DMS114 treated with DMSO at 0.1 percent for 48 hours (cell line): ENCODE data around the gene ORM1.

Source experiments
- DNase-seq: peaks from one replicate; lab custom pipeline; 2025; ENCODE audit not compliant: unreplicated experiment; lab: John Stamatoyannopoulos, UW

The ORM1 gene

DNA sequence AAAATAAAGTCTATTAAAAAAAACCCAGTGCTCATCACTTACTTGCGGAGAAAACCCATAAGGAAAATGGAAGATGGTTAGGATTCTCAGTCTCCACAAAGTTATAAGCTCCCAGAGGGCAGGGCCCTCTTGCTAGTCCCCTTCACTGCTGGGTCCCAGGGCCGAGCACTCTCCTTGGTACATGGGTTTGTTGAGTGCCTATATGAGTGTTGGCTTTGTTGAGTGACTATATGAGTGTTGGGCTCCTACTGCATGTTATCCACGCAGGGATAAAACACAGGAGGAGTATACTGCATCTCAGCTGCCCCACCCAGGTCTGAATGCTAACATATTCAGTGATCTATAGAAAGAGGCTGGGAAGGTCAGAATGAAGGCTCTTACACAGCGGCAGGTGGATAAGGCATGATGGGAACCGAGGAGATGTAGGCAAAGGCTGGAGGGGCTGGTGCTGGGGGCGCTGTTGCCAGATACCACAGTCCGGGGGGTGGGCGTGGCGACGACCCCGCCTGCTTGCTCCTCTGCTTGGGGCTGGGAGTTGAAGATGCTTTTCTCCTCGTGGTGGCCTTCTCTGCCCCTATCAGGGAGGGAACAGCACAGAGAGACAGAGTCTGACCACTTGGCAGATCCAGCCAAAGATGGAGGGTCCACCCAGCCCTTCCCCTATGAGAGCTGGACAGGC, 18.4 kb downstream of the ORM1 start:
- no peak for DNase-seq

DNA sequence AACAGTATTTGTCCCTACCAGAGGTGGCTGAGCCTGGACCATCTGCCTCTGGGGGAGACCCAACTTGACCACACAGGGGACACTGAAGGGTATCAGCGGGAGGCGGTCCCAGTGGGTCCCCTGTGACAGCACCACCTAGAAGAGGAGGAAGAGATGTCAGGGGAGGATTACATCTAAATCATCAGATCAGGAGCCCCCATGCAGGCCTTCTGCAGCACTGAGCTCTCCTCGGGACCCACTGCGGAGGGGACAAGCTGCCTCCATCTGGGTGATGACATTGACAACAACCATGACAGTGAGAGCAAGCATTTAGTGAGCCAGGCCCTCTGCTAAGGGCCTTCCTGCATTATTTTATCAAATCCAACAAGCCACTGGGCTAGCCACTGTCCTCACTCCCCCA, 19.1 kb downstream of the ORM1 start:
- no peak for DNase-seq

DNA sequence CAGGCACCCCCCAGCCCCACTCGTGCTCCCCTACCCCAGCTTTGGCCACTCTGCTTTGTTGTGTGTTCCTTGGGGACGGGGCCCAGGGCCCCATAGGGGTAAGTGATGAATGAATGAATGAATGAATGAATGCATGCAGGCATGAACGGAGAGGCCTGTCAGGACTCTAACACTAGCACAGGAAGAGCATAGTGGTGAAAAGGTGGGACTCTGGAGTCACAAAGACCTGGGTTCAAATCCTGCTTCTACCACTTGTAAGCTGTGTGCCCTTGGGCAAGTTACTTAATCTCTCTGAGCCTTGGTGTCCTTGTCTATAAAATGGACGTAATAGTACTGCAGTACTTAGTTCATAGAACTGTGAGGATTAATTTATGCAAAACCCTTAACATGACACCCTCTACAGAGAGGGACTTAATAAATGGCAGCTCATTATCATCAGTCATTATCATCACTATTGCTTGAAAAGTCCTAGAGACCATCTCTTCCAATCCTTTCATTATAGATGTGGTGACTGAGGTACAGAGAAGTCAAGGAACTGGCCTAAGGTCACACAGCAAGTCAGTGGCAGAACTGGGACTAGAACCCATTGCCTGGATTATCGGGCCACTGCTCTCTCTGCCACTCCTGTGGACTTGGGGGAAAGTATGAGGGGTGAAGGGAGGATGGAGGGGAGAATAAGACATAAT, 20.0 kb downstream of the ORM1 start:
- DNase-seq = no peak

DNA sequence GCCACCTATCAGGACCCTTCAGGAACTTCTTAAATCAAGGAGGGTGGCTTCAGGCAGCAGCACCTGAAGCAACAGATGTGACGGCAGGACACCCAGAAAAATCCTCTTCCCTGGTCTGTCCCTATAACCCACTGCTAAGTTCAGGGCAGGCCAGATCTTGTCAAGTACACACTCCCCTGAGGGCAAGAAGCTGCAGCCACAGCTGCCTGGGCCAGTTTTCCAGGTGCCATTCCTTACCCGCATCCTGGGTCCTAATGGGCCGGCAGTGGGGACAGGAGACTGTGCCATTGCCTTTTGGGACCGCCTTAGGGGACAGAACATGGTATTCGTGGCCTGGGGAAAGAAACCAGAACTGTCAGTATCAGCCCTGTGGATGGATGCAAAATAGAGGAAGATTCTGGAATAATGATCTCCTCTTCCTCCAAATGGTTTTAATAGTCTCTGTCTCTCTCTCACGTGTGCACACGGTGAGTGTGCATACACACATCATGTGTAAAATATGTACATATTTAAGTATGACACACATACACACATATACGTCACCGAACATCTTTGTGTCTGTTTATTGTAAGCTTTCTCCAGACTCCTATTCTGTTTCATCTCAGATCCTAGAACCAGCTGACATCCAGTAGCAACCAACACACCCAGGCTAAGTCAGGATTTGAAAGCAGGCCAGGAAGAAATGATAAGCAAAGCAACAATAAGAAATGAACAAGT, 20.7 kb downstream of the ORM1 start:
- no peak for DNase-seq

DNA sequence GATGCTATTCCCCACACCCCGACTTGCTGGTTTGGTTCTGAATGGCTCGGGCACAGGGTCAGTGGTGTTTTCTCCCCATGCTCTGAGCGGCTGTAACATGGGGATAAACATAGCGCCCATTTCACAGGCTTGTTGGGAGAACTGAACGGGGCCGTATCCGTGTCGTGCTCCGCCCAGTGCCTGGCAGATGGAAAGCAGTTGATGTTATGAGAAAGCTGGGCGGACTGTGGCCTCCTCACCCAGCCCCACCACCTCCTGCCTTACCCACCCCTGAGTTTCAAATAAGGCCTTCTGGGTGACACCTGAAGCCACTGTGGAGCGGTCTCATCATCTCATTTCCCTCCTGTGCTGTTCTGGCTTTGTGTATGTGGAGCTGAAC, 21.3 kb downstream of the ORM1 start:
- DNase-seq = no peak

DNA sequence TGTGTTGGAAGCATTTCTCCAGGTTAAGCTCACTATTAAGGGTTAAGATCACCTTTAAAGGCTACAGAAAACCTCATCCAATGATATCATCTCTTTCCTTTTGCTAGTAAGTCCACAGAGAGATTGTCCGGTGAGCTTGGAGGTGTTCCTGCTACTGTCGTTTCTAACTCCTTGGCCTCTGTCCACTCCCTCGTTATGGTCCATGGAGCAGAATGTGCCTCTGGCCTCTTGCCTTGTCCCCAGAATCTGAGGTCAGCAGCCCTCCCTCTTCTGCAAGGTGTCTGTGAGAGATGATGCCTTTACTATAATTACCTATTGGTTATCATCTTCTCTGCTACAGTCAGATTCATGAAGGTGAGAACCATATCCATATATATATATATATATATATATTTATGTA, 21.8 kb downstream of the ORM1 start:
- DNase-seq = no peak

DNA sequence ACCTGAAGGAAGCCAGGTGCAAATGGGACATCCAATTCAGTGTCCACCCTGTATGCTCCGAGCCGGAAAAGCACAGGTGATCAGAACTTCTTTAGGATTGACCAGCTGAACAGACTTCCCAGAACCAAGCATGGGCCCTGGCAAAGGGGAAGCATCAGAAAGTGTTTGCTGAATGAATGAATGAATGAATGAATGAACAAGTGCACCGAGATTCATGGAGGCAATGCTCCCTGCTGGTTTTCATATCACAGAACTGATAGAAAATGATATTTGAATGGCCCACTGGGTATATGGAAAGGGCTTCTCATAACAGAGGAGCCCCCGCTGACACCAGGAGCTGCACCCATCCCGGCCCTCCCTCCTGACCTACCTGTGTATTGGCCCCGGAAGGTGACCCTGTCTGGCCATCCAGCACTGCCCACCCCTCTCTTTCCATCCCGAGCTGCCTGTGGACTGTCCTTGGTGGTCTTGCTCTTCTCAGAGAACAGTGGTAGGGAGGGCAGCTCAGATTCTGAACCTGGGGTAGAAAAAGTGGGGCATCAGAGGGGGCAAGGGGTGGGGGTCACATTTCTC, 22.7 kb downstream of the ORM1 start:
- DNase-seq = no peak

DNA sequence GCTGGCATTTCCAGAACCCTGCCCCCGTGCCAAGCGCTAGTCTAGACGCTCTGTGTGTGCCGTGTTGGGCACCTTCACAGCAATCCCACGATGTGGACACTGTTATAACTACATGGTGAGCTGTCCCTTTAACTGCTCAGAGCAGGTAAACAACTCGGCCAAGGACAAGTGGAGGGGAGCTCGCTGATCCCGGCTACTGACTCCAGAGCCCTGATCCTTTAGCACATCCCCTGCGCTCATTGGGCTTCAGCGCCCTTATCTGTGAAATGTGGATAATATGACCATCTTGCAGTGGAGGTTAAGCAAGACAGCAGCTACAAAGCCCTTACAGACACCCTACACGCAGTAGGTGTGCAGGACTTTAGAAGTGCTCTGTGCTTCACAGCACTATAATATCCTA, 23.2 kb downstream of the ORM1 start:
- no peak for DNase-seq

DNA sequence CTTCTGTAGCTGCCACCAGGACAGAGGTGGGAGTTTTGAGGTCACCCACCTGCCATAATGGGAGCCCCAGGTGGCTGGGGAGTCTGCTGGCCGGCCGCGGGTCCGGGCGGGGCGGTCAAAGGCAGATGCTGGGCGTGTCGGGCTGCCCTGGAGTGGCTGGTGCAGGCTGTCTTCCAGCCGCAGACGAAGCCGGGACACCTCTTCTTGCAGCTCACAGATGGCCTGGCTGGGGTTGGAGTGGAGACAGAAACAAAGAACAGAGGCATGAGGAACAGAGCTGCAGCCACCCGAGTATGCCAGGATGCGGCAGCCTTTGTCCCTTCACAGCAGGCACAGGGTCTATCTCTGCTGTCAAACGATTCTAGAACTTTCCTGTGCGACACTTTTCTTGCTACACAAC, 24.8 kb downstream of the ORM1 start:
- no peak for DNase-seq

DNA sequence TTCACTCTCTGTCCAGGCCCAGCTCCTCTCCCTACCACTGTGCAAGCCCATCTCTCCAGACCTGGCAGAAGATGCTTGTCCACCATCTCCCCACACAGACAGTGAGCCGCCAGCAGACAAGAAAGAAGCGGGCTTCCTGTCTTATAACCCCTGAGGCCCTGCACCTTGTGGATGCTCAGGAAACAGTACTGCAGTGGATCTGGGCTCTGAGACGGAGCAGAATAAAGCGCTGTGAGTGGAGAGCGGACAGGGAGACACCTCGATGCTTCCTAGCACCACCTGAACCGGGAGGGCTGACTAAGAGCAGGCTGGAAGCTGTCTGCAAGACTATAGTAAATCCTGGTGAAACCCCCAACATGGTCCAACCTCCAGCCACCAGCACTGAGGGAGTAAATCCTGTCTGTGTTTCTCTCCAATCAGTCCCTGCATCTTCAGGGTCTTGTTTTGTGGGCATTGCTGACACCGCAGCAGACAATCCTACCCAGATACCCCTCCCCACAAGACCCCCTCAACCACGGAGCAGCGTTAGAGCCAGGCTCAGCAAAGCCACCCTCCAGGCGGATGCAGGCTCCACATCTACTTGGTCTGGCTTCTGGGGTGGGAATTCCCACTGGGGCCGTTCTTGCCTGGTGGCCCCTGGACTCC, 25.5 kb downstream of the ORM1 start:
- no peak for DNase-seq

DNA sequence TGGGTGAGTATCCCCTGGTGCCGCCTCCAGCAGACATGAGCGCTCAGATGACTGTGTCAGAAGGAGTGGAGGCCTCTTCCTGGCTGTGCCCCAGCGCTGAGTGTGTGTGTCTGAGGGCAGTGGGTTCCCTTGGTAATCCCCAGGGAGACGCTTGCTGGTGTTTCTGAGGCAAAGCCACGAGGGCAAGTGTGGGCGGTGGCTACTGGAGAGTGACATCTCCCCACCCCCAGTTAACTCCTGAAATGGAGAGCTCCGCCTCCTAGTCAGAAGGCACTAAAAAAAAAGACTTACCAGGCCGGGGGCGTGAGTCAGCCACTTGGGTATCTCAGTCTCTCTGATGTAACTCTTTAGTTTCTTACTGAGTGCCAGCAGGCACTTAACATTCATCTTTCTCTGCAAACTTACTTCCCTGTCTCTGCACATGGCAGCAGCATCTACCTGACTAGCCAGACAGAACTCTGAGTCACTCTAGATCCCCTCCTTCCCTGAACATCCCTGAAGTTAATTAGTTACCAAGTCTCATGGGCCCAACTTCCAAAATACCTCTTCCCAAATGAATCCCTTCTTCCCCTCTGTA, 26.1 kb downstream of the ORM1 start:
- no peak for DNase-seq

DNA sequence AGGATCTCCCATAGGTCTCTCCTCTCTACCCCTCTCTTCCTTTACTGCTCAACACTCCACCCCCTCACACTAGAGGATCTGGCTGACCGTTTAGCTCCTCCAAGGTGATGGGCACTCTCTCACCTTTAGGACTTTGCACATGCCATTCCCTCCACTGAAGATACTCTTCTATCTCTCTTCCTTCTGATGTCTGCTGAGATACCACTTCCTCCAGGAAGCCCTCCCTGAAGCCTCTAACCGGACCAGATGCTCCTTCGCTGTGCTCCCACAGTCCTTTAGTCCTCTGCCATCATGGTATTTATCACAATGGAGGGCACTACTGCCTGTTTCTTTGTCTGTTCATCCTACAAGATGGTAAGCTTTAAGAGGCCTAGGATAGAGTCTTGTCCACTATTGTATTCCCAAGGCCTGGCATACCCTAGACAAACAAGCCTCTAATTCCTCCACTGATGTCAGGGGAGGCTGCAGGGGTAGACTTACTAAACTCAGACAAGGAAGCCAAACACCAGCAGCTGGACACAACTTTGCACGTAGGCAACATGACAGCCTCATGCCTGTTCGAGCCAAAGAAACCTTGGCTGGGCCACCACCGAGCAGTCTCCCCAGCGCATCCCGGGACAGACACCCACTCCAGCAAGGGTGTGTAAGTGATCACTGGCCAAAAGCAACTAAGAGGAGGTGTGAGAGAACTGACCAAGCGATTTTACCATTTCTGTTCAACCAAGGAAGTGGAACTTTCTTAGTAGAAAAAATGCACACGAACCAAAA, 27.0 kb downstream of the ORM1 start:
- DNase-seq = no peak

DNA sequence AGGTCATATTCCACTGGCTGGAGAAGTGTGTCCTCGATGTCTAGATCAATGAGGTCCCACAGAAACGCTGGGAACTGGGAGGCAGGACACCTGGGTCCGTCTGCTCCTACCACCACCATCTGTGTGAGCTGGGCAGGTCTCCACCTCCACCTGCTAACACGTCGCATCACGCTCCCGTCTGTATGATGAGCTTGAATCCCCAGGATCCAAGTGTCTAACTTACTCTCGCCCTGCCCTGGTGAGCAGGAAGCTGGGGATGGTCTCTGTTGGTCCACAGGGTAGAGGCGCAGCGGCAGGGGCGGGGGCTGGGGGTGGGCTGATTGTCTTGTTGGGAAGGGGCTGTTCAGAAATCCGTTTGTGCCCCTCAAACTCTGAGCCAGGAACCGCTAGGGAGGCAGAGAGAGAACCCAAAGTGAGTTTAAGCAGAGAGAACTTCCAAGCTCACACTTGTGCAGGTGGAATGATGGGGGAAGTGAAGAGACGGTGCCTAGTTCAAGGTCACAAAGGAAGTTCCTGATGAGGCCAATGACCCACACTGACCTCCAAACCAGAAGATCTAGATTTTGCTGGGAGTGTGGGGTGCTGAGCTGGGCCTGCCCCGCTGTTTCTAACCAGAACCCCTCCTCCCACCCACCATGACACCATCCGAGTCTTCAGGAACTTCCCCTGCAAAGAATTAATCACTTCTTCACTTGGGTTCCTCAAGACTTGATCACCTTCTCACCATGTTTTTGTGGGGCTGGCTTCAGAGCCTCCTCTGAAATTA, 27.9 kb downstream of the ORM1 start:
- DNase-seq = no peak

DNA sequence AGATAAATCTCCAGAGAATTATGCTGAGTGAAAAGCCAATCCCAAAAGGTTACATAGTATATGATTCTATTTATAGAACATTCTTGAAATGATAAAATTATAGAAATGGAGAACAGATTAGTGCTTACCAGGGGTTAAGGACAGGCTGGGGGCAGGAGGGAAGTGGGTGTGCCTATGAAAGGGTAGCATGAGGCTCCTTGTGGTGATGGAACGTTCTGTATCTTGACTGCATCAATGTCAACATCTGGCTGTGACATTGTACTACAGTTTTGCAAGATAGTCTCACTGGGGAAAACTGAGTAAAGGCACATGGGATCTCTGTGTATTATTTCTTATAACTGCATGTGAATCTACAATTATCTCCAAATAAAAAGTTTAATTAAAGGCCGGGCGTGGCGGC, 29.0 kb downstream of the ORM1 start:
- DNase-seq = no peak

DNA sequence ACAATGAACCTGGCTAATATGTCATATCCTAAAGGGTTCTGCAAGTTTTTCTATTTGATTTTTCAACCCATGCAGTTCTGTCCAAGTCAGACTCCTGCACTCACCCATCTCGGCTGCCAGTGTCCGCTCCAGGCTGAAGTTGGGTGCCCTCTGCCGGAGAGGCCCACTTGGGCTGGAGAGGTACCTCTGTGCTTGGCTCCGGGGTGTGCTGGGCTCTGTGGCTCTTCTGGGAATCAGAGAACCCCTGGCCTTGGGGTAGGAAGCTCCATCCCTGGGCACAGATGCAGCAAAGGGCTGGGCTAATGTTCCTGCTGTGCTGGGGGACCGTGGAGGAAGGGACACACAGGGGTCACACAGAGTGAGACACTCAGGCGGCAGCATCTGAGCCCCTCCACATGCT, 32.9 kb downstream of the ORM1 start:
- no peak for DNase-seq

DNA sequence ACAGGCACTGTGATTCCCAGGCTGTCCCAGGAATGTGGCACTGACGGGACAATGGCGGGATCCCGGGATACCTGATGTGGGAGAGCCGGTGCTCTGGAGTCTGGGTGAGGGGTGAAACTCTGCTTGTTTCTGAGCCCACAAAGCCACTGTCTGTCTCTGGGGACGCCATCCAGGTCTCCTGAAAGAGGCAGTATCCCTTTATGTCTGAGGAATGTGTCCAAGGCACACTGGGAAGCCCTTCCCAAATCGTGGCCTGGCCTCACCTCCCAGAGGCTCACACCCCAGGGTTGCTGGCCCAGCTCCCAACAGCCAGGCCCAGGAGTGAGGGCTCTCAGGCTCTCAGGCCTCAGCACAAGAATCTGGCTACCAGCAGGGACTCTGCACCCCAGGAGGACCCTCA, 33.9 kb downstream of the ORM1 start:
- no peak for DNase-seq

DNA sequence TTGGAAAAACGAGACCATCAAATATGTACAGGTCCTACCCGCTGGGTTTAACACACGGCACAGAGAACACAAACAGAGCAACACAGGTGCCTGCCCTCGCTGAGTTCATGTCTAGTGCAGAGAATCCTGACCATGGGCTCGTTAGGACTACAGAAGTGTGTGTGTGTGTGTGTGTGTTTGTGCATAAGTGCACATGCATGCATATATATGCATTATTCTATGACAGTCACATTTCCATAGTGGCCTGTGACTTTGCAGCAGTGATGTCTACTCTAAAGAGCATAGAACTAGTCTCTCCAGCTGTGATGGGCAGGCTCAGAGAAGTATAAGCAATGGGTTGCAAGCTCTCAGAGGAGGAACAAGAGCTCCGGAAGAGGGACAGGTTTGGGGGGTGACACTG, 34.5 kb downstream of the ORM1 start:
- no peak for DNase-seq

DNA sequence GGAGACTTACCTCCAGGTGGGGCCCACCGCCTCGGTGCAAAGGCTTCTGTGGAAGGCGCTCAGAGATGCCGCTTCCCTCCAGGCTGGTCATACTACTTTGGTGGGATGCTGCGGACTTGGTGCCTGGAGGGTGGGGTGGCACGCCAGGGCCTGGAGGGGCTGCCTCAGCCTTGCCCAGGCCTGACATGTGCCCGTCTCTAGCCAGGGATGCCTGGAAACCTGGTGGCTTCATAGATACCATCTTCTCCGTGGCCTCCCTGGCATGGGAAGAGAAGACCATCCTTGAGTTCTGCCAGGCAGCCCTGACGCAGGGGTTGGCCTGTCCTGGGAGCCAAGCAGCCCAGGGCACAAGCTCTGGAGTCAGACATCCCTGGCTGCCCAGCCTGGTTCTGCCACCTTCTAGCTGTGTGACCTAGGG, 35.0 kb downstream of the ORM1 start:
- DNase-seq = no peak

DNA sequence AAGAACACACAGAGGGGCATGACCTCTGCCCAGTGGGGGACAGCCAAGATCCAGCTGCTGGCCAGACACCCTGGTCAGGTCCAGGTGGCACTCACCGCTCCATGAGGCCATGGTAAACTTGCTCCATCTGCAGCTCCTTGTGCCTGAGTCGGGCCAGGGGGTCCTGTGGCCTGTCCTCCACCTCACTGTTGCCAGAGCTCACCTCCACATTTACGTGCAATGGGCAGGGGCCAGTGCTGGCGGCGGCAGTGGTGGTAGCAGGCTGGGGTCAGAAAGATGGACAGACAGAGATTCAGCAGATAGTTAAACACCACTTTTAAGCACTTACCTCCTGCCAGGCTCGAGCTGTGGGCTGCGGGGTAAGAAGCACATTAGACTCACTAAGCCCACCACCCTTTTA, 36.9 kb downstream of the ORM1 start:
- DNase-seq = no peak

DNA sequence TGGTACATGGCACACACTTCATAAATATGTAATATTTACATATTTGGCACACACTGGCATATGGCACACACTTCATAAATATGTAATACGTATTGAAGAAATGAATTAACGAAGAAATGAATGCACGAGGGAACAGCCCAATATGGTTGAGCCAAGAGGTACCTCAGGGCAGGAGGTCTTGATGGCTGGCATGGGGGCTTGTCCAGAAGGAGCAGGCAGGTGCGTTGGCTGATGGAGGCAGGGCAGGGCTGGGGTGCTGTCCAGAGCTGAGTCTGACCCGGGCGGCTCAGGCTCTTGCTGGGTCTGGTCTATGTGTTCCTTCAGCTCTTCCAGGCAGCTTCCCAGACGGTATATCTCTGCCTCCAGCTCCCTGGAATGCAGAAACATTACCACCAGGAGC, 38.6 kb downstream of the ORM1 start:
- DNase-seq = no peak
